SU-DHL-6 (cell line): Measurements from ENCODE around the gene DET1.
"Not testable (repeated sequence)": the region's sequence is repeated elsewhere in the genome, so short reads cannot be mapped to it uniquely, and the experiment has no call there.

ENCODE experiments used
- EZH2phosphoT487 ChIP-seq: fragments of 200-600 bp; sonication (generic), shearing (Covaris generic); conservative IDR thresholded peaks from 2 replicates; pipeline ENCODE4 v1.6.1; 2018; ENCODE audit warnings: mild to moderate bottlenecking, antibody characterized with exemption, low read length, moderate library complexity, mixed read lengths
- TF ChIP-seq, protein P1 (sequence below): fragments of 200-600 bp; sonication (generic); IDR thresholded peaks from one replicate; pipeline ENCODE4 v1.5.1; 2017; ENCODE audit warnings: antibody characterized with exemption, mild to moderate bottlenecking, low read length, moderate library complexity; ENCODE audit not compliant: insufficient read depth, poor library complexity, severe bottlenecking

DNA sequence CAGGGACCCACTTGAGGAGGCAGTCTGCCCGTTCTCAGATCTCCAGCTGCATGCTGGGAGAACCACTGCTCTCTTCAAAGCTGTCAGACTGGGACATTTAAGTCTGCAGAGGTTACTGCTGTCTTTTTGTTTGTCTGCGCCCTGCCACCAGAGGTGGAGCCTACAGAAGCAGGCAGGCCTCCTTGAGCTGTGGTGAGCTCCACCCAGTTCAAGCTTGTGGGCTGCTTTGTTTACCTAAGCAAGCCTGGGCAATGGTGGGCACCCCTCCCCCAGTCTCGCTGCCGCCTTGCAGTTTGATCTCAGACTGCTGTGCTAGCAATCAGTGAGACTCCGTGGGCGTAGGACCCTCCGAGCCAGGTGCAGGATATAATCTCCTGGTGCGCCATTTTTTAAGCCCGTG is 13.1 kb upstream of the DET1 start:
- TF ChIP-seq, protein P1, sequence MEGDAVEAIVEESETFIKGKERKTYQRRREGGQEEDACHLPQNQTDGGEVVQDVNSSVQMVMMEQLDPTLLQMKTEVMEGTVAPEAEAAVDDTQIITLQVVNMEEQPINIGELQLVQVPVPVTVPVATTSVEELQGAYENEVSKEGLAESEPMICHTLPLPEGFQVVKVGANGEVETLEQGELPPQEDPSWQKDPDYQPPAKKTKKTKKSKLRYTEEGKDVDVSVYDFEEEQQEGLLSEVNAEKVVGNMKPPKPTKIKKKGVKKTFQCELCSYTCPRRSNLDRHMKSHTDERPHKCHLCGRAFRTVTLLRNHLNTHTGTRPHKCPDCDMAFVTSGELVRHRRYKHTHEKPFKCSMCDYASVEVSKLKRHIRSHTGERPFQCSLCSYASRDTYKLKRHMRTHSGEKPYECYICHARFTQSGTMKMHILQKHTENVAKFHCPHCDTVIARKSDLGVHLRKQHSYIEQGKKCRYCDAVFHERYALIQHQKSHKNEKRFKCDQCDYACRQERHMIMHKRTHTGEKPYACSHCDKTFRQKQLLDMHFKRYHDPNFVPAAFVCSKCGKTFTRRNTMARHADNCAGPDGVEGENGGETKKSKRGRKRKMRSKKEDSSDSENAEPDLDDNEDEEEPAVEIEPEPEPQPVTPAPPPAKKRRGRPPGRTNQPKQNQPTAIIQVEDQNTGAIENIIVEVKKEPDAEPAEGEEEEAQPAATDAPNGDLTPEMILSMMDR, result not testable (repeated sequence)
- TF ChIP-seq EZH2phosphoT487, result not testable (repeated sequence)
